DND-41 (cell line): ENCODE results near the gene NR0B2.

Experiments used
- ATAC-seq: fragments of 200-7000 bp; cut with Tn5 transposase; 3 replicates; pipeline ENCODE4 v1.9.1; 2021; ENCODE audit warnings: low read depth; ENCODE audit not compliant: insufficient read depth
- DNase-seq: peaks from one replicate; pipeline ENCODE4 v3.0.0-alpha.2; 2020
- H2AFZ ChIP-seq: 2 replicates; pipeline ENCODE4 v1.6.0; 2012; ENCODE audit warnings: low read depth, low read length
- H3K27ac ChIP-seq: 2 replicates; pipeline ENCODE4 v1.5.1; 2012; ENCODE audit warnings: low read length, inconsistent platforms
- H3K27me3 ChIP-seq: fragments of 200-600 bp; sonication (generic); 2 replicates; pipeline ENCODE4 v1.6.0; 2012; ENCODE audit warnings: low read length, mild to moderate bottlenecking, inconsistent platforms; ENCODE audit not compliant: insufficient read depth, poor library complexity
- H3K36me3 ChIP-seq: 2 replicates; pipeline ENCODE4 v1.5.1; 2012; ENCODE audit warnings: low read length, inconsistent platforms; ENCODE audit not compliant: insufficient read depth
- H3K4me1 ChIP-seq: 2 replicates; pipeline ENCODE4 v1.5.1; 2012; ENCODE audit warnings: mild to moderate bottlenecking, low read length; ENCODE audit not compliant: insufficient read depth
- H3K4me2 ChIP-seq: 2 replicates; pipeline ENCODE4 v1.6.0; 2012; ENCODE audit warnings: mild to moderate bottlenecking, moderate library complexity, low read length, inconsistent platforms; ENCODE audit not compliant: insufficient read depth
- H3K4me3 ChIP-seq, 2 experiments: fragments of 200-600 bp in 1 of 2; shearing (Covaris generic) in 1 of 2; 2 replicates each; pipeline ENCODE4 v1.5.1; 2012 to 2016; ENCODE audit warnings: inconsistent platforms in 2 of 2, low read length in 2 of 2, mild to moderate bottlenecking in 2 of 2, low read depth in 1 of 2, moderate library complexity in 1 of 2
- H3K79me2 ChIP-seq: 2 replicates; pipeline ENCODE4 v1.6.0; 2012; ENCODE audit warnings: low read length, inconsistent platforms; ENCODE audit not compliant: insufficient read depth
- H3K9ac ChIP-seq: 2 replicates; pipeline ENCODE4 v1.6.0; 2012; ENCODE audit warnings: low read depth, mild to moderate bottlenecking, inconsistent platforms, low read length, moderate library complexity
- H3K9me3 ChIP-seq: 2 replicates; pipeline ENCODE4 v1.5.1; 2012; ENCODE audit warnings: low read length, moderate library complexity, mild to moderate bottlenecking, inconsistent platforms; ENCODE audit not compliant: insufficient read depth, severe bottlenecking
- H4K20me1 ChIP-seq: 2 replicates; pipeline ENCODE4 v1.6.0; 2012; ENCODE audit warnings: low read length; ENCODE audit not compliant: insufficient read depth
- CTCF ChIP-seq: IDR thresholded peaks from 2 replicates; pipeline ENCODE4 v1.5.1; 2012; ENCODE audit warnings: borderline replicate concordance, low read length, moderate library complexity, mild to moderate bottlenecking; ENCODE audit not compliant: poor library complexity, severe bottlenecking; ENCODE audit errors: extremely low read depth
- EZH2 ChIP-seq: IDR thresholded peaks from 3 replicates; pipeline ENCODE4 v1.6.1; 2012; ENCODE audit warnings: borderline replicate concordance, low read depth, mild to moderate bottlenecking, moderate library complexity, low read length, inconsistent platforms; ENCODE audit not compliant: severe bottlenecking

Gene NR0B2

GRCh38 chr1:26956321-26956720 is 42.5 kb upstream of the NR0B2 start:
- DNase-seq (no peak), ATAC-seq (no peak)
- Histone ChIP-seq H3K36me3 (no peaks in the 10 kb centered on the region), H3K9me3 (no peaks in the 10 kb centered on the region), H3K9ac (no peak overlapping the region), H3K79me2 (no peaks in the 10 kb centered on the region), H3K27me3 (no peaks in the 10 kb centered on the region), H4K20me1 (no peaks in the 10 kb centered on the region), H3K4me1 (no peaks in the 10 kb centered on the region), H3K4me2 (no peak overlapping the region), H3K4me3 (no peak overlapping the region), H3K27ac (no peak overlapping the region), H2AFZ (no peak overlapping the region)
- TF ChIP-seq CTCF (no peak), EZH2 (no peak)

- no peak overlapping the region for H3K4me2 ChIP-seq
- no peak for ATAC-seq
- H3K79me2 ChIP-seq = no peaks in the 10 kb centered on the region
- no peak overlapping the region for H2AFZ ChIP-seq
- TF ChIP-seq CTCF = no peak
- TF ChIP-seq EZH2 = no peak
- no peaks in the 10 kb centered on the region for H3K4me1 ChIP-seq
- H3K27ac ChIP-seq = no peak overlapping the region
- no peaks in the 10 kb centered on the region for H3K9me3 ChIP-seq
- H3K4me3 ChIP-seq = no peak overlapping the region
- H4K20me1 ChIP-seq = no peaks in the 10 kb centered on the region; the same call in 1 of the 2 replicates
- no peaks in the 10 kb centered on the region for H3K36me3 ChIP-seq
- no peaks in the 10 kb centered on the region for H3K27me3 ChIP-seq
- no peak overlapping the region for H3K9ac ChIP-seq
- DNase-seq = no peak
Measured at GRCh38 chr1:26953374-26953773, 39.6 kb upstream of the NR0B2 start.

- Histone ChIP-seq H3K4me3 (no peak overlapping the region), H3K9ac (no peak overlapping the region)
Measured at GRCh38 chr1:26951821-26952497, 38.2 kb upstream of the NR0B2 start.

More at GRCh38 chr1:26951821-26952497, 38.2 kb upstream of the NR0B2 start:
- ATAC-seq (no peak), DNase-seq (no peak)
- peaks cover 2% of the 10 kb centered on the region; the same call in 1 of the 2 replicates for H3K36me3 ChIP-seq
- H4K20me1 ChIP-seq = no peaks in the 10 kb centered on the region; the same call in 1 of the 2 replicates
- no peak for TF ChIP-seq EZH2
- TF ChIP-seq CTCF = no peak
- no peaks in the 10 kb centered on the region for H3K9me3 ChIP-seq
- no peak overlapping the region for H3K4me2 ChIP-seq
- H3K27me3 ChIP-seq = no peaks in the 10 kb centered on the region
- H3K4me1 ChIP-seq = no peaks in the 10 kb centered on the region
- no peaks in the 10 kb centered on the region for H3K79me2 ChIP-seq
- no peak overlapping the region for H3K27ac ChIP-seq
- H2AFZ ChIP-seq = no peak overlapping the region
